ENCODE data around the gene PPIH.

Gene PPIH

DNA sequence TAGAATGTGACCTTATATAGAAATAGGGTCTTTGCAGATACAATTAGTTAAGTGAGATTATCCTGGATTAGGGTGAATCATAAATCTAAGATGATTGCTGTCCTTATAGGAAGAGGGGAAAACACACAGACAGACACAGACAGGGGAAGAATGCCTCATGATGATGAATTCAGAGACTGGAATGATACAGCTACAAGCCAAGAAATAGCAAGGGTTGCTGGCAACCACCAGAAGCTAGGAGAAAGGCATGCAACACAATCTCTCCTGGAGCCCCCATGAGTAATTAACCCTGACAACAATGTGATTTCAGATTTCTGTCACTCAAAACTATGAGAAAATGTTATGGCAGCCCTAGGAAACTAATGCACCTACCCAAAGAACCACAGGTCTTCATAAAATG lies 19.1 kb upstream of the PPIH start:
- H3K4me3 ChIP-seq (ENCODE audit: low read depth, low read length) = no peak overlapping the region
- TF ChIP-seq, protein P1, sequence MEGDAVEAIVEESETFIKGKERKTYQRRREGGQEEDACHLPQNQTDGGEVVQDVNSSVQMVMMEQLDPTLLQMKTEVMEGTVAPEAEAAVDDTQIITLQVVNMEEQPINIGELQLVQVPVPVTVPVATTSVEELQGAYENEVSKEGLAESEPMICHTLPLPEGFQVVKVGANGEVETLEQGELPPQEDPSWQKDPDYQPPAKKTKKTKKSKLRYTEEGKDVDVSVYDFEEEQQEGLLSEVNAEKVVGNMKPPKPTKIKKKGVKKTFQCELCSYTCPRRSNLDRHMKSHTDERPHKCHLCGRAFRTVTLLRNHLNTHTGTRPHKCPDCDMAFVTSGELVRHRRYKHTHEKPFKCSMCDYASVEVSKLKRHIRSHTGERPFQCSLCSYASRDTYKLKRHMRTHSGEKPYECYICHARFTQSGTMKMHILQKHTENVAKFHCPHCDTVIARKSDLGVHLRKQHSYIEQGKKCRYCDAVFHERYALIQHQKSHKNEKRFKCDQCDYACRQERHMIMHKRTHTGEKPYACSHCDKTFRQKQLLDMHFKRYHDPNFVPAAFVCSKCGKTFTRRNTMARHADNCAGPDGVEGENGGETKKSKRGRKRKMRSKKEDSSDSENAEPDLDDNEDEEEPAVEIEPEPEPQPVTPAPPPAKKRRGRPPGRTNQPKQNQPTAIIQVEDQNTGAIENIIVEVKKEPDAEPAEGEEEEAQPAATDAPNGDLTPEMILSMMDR (IDR thresholded peaks at IDR 0.05; ENCODE audit: low read depth, low read length, missing control alignments) = no peak
- H3K27me3 ChIP-seq (replicated peaks) = no peaks in the 10 kb centered on the region
- no peak overlapping the region for H3K27ac ChIP-seq
- peak; percentile 33 for DNase-seq
- H3K36me3 ChIP-seq (replicated peaks) = no peaks in the 10 kb centered on the region
- in situ Hi-C loops (cut with HindIII; ENCODE audit: low pct_ligation_motif_present, low sequenced_read_pairs) = no loop called here

DNA sequence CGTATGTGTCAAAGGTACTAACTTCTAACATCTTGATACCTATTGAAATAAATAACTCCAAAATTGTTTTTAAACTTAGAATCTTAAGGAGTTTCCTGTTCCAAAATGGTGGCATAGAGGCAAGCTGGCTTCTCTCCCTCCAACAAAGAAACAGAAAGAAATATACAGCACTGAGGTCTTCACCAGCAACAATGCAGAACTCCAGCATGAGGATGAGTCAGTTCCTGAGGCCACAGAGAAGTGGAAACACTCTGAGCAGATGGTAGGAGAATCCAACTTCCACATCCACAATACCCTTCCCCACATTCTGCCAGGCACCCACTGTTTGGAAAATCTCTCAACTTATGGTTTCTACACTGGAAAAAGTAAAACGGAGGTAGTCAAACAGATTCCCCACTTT lies 12.2 kb upstream of the PPIH start:
- peak; percentile 15 for DNase-seq
- in situ Hi-C loops (cut with HindIII; ENCODE audit: low pct_ligation_motif_present, low sequenced_read_pairs) = no loop called here
- no peak overlapping the region for H3K27ac ChIP-seq
- H3K27me3 ChIP-seq (replicated peaks) = no peaks in the 10 kb centered on the region
- no peak overlapping the region for H3K4me3 ChIP-seq (ENCODE audit: low read depth, low read length)
- H3K36me3 ChIP-seq (replicated peaks) = no peaks in the 10 kb centered on the region
- TF ChIP-seq, protein P1 (IDR thresholded peaks at IDR 0.05; ENCODE audit: low read depth, low read length, missing control alignments) = no peak

DNA sequence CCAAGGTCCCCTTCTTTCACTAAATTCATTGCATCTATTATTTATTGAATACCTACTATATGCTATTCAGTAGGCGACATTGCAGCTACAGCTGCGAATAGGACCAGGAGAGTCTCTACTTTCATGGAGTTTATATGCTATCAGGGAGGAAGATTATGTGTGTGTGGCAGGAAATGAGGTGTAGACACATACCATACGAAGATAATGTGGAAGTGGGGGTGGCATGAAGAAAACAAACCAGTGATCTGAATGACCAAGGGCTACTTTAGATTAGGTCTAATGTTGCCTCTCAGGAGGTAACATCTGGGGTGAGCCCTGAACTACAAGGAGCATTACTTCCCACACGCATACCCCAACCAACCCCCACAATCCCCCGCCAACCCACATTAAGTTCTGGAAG lies 1.0 kb upstream of the PPIH start:
- H3K27ac ChIP-seq = no peak overlapping the region
- no peak overlapping the region for H3K4me3 ChIP-seq (ENCODE audit: low read depth, low read length)
- no peaks in the 10 kb centered on the region for H3K27me3 ChIP-seq (replicated peaks)
- TF ChIP-seq, protein P1 (IDR thresholded peaks at IDR 0.05; ENCODE audit: low read depth, low read length, missing control alignments) = no peak
- peaks cover 8% of the 10 kb centered on the region for H3K36me3 ChIP-seq (replicated peaks)
- no peak for DNase-seq
- in situ Hi-C loops (cut with HindIII; ENCODE audit: low pct_ligation_motif_present, low sequenced_read_pairs) = no loop called here

DNA sequence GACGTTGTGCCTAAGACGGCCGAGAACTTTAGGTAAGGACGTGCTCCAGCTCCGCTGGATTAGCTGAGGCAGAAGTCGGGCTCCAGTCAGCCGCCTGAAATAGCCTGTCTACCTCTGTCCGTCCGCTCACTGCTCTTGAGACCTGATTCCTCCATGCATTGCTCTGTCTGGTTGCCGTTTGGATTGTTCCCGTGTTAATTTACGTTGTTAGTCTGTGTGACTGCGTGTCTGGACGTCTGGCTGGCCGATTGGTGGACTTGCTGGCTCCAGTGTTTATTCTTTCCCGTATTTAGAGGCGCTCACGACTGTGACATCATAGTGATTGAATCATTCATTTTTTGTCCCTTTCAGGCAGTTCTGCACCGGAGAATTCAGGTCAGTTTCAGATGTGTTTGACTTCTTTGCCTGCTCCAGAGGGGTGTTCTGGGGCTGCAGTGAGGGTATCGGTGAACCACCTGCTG lies 684 bp downstream of the PPIH start:
- H3K36me3 ChIP-seq (replicated peaks) = peaks cover 8% of the 10 kb centered on the region
- H3K27ac ChIP-seq = peak overlapping the region; percentile 51
- TF ChIP-seq, protein P1 (IDR thresholded peaks at IDR 0.05; ENCODE audit: low read depth, low read length, missing control alignments) = no peak
- peak overlapping the region; percentile 98 for H3K4me3 ChIP-seq (ENCODE audit: low read depth, low read length)
- DNase-seq = peak; percentile 31
- in situ Hi-C loops (cut with HindIII; ENCODE audit: low pct_ligation_motif_present, low sequenced_read_pairs) = no loop called here
- no peaks in the 10 kb centered on the region for H3K27me3 ChIP-seq (replicated peaks)

DNA sequence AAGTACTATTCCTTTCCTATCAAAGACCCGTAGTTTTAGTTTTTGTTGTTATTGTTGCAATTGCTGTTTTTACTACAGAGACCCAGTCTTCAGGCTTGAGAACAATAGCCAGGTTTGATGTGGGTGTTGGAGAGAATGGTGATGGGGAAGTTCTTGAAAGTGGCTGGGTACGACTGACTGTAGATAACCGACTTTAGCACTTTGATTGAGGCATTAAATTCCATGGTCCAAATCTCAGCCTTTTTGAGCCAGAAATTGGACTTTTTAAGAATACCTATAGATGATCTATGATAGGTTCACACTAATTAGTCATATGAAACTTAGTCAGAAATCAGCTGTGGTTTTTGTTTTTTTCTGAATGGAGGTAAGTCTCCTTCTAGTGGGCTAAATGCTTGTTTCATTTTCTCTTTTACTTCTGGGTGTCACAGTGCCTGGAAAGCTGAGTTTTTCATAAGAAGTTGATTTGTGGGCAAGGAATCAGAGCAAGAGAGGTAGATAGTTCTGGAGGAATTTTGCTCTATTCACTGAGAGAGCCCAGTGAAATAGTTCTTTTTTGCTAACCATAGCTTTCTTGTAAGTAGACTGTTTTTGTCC lies 2.8 kb downstream of the PPIH start:
- in situ Hi-C loops (cut with HindIII; ENCODE audit: low pct_ligation_motif_present, low sequenced_read_pairs) = no loop called here
- no peak overlapping the region for H3K27ac ChIP-seq
- H3K27me3 ChIP-seq (replicated peaks) = no peaks in the 10 kb centered on the region
- TF ChIP-seq, protein P1 (IDR thresholded peaks at IDR 0.05; ENCODE audit: low read depth, low read length, missing control alignments) = no peak
- no peak overlapping the region for H3K4me3 ChIP-seq (ENCODE audit: low read depth, low read length)
- DNase-seq = no peak
- peaks cover 22% of the 10 kb centered on the region for H3K36me3 ChIP-seq (replicated peaks)

DNA sequence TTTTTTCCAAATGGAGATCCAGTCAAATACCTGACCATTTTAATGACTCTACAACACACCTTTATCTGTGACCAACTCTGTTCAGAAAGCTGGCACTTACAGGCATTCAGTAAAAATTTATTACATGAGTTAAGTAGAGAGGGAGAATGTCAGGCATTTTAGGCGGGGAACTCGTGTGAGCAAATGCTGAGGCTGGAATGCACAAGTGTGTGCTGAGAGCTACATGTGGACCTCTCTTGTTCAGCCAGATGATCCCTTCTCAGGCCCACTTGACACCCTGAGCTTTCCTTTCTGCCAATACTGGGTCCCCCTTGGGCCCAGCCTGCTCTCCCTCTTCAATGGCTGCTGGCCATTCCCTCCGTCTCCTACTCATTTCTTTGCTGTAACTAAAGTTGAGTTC lies 11.7 kb downstream of the PPIH start:
- TF ChIP-seq, protein P1 (IDR thresholded peaks at IDR 0.05; ENCODE audit: low read depth, low read length, missing control alignments) = no peak
- Histone ChIP-seq H3K4me3 (ENCODE audit: low read depth, low read length) (no peak overlapping the region), H3K27ac (no peak overlapping the region), H3K36me3 (replicated peaks) (peaks cover 22% of the 10 kb centered on the region), H3K27me3 (replicated peaks) (no peaks in the 10 kb centered on the region)
- DNase-seq = no peak
- in situ Hi-C loops (cut with HindIII; ENCODE audit: low pct_ligation_motif_present, low sequenced_read_pairs) = no loop called here

Data from brain microvascular endothelial cell (primary cell).